GM21529 (cell line): Measurements from ENCODE around the gene ASNSD1.
"Not testable (repeated sequence)": the region's sequence is repeated elsewhere in the genome, so short reads cannot be mapped to it uniquely, and the experiment has no call there.

Source experiments
- ATAC-seq: cut with Tn5 transposase; IDR thresholded peaks from one replicate; pipeline ENCODE4 v1.9.1; 2021; ENCODE audit not compliant: unreplicated experiment

The ASNSD1 gene

GRCh38 chr2:189641590-189641989, 19.7 kb upstream of the ASNSD1 start:
- ATAC-seq: no peak

DNA sequence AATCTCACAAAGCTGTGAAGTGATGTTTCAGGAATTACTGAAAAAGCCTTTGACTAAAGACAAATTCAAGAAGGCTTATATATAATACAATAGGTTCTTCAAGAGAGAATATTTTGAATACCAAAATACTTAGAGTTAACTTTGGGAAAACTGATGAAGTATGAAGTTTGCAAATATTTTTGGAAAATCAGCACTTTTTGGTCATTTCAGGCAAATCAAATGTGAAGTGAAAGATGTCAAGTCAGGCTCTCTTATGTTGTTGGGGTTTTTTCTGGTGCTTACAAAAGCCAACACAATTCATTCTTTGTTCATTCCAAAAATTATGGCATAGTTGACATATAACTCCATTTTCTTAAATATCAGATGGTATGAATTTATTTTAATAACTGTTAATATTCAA, 14.7 kb upstream of the ASNSD1 start:
- no peak for ATAC-seq

DNA sequence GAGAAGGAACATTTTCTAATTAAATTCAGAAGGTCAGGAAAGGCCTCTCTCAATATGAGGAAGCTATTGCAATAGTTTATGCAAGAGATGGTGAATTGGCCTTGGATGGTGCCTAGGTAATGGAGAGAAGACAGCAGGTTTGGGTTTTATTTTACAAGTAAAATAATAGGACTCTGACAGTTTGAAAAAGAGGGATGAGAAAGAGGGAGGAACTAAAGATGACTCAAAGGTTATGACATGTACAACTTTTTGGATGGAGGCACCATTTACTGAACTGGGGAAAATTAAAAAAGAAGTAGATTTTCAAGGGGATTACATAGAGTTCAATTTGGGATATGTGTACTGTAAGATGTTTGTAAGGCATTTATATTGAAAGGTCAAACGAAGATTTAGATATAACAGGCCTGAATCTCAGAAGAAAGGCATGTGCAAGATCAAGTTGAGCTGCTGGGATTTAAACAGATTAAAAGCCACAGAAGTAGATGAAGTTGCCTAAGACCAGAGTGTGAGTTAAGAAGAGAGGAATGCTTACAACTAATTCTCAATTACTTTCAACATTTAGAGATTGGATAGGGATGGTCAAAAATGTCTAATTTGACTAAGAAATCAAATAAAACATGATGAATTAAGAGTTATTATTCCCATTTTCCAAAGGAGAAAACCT, 12.3 kb upstream of the ASNSD1 start:
- no peak for ATAC-seq

DNA sequence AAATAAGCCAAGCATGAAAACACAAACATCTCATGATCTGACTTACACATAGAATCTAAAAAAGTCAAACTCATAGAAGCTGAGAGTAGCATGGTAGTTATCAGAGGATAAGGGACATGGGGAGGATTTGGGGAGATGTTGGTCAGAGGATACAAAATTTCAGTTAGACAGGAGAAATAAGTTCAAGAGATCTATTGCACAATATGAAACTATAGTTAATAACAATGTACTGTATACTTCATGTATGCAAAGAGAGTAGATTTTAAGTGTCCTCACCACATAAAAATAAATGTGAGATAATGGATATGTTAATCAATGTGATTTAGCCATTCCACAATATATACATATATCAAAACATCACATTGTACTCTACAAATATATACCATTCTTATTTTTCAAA, 10.0 kb upstream of the ASNSD1 start:
- ATAC-seq: no peak

DNA sequence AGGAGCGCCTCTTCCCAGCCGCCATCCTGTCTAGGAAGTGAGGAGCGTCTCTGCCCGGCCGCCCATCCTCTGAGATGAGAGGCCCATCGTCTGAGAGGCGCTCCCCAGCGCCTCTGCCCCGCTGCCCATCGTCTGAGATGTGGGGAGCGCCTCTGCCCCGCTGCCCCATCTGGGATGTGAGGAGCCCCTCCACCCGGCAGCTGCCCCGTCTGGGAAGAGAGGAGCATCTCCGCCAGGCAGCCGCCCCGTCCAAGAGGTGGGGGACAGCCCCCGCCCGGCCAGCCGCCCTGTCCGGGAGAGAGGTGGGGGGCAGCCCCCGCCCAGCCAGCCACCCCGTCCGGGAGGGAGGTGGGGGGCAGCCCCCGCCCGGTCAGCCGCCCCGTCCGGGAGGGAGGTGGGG, 7.8 kb upstream of the ASNSD1 start:
- not testable (repeated sequence) for ATAC-seq

- ATAC-seq: no peak
Measured at GRCh38 chr2:189654641-189655040, 6.6 kb upstream of the ASNSD1 start.

GRCh38 chr2:189657867-189658266, 3.4 kb upstream of the ASNSD1 start:
- peak; percentile 43 for ATAC-seq

DNA sequence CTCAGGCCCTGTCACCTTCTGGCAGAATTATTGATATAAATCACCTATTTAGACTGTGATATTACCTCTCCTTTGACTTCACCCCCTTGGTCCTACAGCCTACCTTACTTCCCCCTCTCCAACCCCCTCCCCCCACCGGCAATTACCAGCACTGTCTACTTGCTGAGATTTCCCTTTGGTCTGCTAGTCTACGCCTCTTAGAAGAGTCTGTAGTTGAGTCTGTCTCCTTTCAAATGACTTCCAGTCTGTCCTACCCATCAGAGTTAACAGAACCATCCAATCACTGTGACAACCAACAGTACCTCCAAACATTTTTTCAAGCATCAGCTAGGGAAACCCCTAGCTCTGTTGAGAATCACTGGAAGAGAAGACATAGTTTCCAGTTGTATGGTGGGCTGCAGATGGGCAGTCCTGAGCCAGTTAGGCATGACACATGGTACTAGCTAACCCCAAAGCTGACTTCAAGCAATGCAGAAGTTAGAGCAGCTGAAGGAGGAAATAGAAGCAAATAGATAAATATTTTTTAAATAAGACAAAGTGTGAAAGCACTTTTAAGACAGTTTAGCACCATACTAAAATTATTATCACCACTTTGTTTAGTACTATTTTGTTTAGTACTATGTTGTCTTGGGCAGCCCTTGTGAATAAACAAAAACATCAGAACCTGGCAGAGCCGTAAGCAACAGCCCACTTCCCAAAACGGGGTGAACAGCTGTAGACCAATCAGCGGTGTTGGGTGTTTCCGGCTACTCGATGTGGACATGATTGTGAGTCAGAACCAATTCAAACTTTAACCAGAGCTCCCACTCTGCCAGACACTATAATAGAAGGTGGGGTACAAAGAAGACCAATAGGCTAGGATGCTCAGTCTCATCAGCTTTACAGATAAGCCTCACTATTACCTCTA, 2.7 kb upstream of the ASNSD1 start:
- no peak for ATAC-seq

DNA sequence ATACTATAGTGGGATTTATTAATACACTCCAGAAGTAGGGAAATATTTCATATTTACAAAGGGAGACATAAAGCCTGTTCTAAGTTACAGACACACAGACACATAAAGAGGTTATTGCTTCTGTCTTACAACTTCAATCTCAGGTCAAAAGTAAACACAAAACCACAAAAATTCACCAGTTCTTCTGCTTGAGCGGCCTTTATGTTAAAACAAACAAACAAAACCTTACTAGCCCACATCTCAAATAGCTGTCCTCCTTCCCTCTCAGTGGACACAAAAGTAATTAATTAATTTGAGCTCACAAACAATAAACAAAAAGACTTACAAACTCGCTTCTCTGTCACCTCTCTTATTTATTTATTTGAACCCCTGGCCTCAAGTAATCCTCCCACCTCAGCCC, 1.5 kb upstream of the ASNSD1 start:
- ATAC-seq: no peak

GRCh38 chr2:189660803-189661147, 484 bp upstream of the ASNSD1 start:
- no peak for ATAC-seq

DNA sequence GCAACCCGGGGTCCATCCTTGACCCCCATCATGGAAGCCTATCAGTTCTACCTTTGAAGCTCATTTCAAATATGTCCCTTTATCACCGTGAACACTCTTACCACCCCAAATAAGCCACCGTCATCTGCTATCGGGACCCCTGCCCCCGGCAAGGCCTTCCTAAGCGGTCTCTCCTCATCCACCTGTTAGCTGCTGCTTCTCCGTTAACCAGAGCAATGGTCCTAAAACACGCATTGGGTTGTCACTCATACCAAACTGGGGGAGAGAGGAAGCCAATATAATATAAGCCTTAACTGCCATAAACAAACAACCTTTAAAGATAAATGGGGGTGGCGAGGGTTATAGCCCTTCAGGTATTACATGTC, 680 bp downstream of the ASNSD1 start:
- no peak for ATAC-seq

- no peak for ATAC-seq
Measured at GRCh38 chr2:189662669-189663226, 1.5 kb downstream of the ASNSD1 start.

DNA sequence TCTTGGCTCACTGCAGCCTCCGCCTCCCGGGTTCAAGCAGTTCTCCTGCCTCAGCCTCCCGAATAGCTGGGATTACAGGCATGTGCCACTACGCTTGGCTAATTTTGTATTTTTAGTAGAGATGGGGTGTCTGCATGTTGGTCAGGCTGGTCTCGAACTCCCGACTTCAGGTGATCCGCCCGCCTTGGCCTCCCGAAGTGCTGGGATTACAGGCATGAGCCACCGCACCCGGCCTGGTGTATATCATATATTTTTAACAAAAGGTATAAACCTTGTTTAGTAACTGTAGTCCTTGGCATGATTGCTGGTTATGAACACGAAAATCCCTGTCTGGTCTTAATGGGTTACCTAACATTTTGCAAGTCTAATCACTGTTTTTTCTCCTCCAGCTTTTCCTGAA, 2.1 kb downstream of the ASNSD1 start:
- ATAC-seq: not testable (repeated sequence)

DNA sequence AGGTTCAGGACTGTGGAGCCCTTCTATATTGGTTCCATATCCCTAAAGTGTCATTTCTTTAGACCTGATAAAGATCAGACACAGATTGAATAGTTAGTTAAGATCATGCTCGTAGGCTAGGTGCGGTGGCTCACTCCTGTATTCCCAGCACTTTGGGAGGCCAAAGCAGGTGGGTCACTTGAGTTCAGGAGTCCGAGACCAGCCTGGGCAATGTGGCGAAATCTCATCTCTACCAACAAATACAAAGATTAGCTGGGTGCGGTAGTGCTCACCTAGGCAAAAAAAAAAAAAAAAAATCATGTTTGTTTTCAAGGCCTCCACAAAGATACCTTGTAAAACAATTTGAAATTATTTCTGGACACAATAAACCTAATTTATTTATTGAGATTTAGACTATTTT, 8.7 kb downstream of the ASNSD1 start:
- ATAC-seq: no peak

GRCh38 chr2:189673661-189674373, 12.6 kb downstream of the ASNSD1 start:
- no peak for ATAC-seq

GRCh38 chr2:189674374-189675112, 13.3 kb downstream of the ASNSD1 start, which contains the start of gene ANKAR:
ANKAR (plus strand) TSS chr2:189674670; CDS start chr2:189676491, 1,821 bp downstream.
- peak; percentile 93 for ATAC-seq

DNA sequence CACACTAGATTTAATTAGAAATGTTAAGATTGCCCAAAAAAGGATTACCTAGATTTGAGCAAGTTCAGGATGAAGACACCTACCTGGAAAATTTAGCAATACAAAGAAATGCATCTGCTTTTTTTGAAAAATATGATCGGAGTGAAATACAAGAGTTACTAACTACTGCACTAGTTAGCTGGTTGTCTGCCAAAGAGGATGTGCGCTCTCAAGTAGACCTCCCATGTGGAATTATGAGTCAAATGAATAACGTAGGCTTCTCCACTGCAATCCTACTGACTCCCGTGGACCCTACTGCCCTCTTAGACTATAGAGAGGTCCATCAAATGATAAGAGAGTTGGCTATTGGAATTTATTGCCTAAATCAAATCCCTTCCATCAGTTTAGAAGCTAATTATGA, 15.2 kb downstream of the ASNSD1 start:
- ATAC-seq: no peak

DNA sequence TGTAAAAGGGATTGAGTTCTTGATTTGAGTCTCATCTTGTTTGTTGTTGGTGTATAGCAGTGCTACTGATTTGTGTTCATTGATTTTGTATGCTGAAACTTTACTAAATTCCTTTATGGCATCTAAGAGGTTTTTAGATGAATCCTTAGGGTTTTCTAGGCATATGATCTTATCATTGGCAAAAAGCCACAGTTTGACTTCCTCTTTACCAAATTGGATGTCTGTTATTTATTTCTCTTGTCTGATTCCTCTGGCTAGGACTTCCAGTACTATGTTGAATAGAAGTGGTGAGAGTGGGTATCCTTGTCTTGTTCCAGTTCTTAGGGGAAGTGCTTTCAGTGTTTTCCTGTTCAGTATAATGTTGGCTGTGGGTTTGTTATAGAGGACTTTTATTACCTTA, 18.0 kb downstream of the ASNSD1 start:
- no peak for ATAC-seq

DNA sequence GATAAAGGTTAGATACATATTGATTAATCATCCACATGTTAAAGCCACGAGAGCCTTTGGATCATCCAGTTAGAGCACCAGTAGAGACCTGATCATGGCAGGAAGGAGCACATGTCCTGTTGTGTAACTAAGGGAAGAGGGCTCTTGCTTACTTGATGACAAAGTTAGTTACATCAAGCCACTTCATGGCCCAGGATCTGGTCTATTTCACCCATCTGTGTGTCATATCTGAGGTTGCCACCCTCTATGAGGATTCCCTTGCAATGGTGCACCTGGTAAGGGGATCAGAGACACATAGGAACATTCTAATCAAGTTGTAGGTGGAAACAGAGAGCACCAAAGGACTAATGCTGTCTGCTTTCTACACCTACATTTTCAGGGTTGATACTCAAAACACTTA, 19.9 kb downstream of the ASNSD1 start:
- no peak for ATAC-seq

GRCh38 chr2:189681903-189682302, 20.6 kb downstream of the ASNSD1 start:
- ATAC-seq: no peak

- ATAC-seq: no peak
Measured at GRCh38 chr2:189683348-189683747, 22.1 kb downstream of the ASNSD1 start.
